ENCODE measurements around the gene AKNA. TPM values are rescaled to one million over a fixed set of nuclear protein-coding genes. Genes with fewer than 3 reads are reported as not detected.

AKNA gene
- total RNA-seq, 1 donor from 2014 or later: 4.5 TPM

DNA sequence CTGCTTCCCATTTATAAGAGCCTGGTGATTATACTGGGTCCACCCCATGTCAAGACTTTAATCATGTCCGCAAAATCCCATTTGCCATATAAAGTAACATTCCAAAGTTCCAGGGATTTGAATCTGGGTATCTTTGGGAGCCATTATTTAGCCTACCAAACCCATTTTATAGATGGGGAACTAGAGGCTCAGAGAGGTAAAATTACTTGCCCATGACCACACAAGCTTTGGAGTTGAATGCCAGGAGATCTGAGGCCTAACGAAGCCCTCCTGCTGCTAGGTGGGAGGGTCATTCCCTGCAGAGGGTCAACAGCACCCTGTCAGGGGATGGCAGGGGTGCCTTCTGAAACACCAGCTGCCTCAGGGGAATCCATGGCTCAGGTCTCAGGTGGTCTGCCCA lies 13.0 kb upstream of the AKNA start:
- intact Hi-C loops (cut with DNase I): loop anchor here (10.0 kb wide), 1 partner anchor 184 kb away; the partner anchor contains the start of gene ATP6V1G1

DNA sequence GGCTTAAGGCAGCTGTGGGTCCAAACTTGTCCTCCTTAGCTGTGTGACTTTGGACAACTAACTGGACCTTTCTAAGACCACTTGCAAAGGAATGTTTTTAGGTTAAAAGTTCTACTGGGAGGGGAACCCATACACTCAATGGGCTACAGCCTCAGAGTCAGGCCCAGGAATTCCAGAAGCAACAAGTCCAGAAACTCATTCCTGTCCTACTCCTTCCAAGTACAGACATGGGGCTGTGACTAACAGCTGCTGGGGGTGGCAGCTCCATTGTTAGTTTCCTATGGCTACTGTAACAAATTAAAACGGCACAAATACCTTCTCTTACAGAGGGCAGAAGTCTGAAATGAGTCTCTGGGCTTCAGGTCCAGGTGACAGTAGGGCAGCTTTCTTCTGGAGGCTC lies 12.4 kb upstream of the AKNA start:
- intact Hi-C loops (cut with DNase I): loop anchor here (10.0 kb wide), 1 partner anchor 185 kb away; the partner anchor contains the start of gene ATP6V1G1
- DNase-seq (ENCODE audit: low spot score): no peak

More for the DNA sequence above, 13.0 kb upstream of the AKNA start:
- DNase-seq (ENCODE audit: low spot score): no peak

- intact Hi-C loops (cut with DNase I): no loop called here
- DNase-seq (ENCODE audit: low spot score): no peak
Observed at GRCh38 chr9:114399381-114399780, 11.6 kb upstream of the AKNA start.

- intact Hi-C loops (cut with DNase I): no loop called here
- peak; percentile 98 for DNase-seq (ENCODE audit: low spot score)
Observed at GRCh38 chr9:114397848-114398605, 10.2 kb upstream of the AKNA start.

GRCh38 chr9:114397219-114397847 lies 9.6 kb upstream of the AKNA start:
- intact Hi-C loops (cut with DNase I): no loop called here
- no peak for DNase-seq (ENCODE audit: low spot score)

DNA sequence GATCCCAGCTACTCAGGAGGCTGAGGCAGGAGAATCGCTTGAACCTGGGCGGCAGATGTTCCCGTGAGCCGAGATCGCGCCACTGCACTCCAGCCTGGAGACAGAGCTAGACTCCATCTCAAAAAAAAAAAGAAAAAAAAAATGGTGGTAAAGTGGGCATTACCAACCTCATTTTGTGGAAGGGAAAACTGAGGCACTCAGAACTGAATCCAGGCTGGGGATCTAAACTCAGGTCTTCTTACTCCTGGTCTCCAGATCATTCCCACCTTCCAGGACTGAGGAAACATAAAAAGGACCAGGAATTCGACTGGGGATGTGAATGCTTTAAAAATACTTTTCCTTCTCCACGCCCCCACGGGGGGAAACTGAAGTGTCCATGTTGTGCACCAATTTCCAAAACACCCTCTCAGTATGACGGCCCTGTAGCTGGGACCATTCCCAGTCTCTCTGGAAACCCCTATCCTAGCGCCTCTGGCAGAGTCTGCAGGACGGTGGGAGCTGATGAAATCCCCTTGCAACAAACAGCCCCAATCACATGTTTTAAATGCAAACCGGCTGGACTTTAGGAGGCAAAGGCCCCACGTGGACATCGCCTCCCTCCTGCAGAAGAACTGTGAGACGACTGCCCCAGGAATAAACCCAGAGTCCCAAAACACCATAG lies 8.9 kb upstream of the AKNA start:
- intact Hi-C loops (cut with DNase I): no loop called here
- DNase-seq (ENCODE audit: low spot score): no peak

- intact Hi-C loops (cut with DNase I): no loop called here
Observed at GRCh38 chr9:114395768-114396167, 8.0 kb upstream of the AKNA start.

DNA sequence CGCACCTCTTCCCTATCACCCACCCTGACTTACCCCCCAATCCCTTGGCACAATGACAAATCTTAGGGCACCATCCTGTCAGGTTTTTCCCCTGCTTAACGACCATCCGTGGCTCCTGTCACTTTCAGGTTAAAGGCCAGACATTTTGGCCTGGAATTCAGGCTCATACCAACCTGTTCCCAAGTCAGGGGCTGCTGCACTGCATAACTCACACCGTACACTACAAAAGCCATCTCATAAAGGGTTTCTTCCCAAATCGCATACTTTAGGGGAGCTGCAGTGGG lies 7.5 kb upstream of the AKNA start:
- intact Hi-C loops (cut with DNase I): no loop called here
- DNase-seq (ENCODE audit: low spot score): no peak

More at GRCh38 chr9:114395768-114396167, 8.0 kb upstream of the AKNA start:
- no peak for DNase-seq (ENCODE audit: low spot score)

- DNase-seq (ENCODE audit: low spot score): no peak
- intact Hi-C loops (cut with DNase I): no loop called here
Observed at GRCh38 chr9:114394523-114395333, 6.9 kb upstream of the AKNA start.

DNA sequence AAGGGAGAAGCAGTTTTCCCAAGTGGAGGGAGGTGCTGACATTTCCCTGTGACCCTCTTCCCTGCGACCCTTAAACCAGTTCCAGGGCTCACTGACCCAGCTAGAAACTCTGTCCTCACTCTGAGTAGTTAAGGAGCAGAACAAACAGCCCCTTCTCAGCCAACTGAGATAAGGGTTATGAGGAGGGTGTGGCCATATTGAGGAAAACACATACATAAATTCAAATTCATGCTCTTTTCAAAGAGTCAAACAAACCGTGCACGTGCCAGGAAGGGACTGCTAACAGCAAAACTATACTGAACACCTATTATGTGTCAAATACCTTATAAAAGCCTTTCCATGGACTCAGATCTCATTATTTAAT lies 4.9 kb upstream of the AKNA start:
- intact Hi-C loops (cut with DNase I): no loop called here
- no peak for DNase-seq (ENCODE audit: low spot score)

GRCh38 chr9:114390952-114391351 lies 3.2 kb upstream of the AKNA start:
- intact Hi-C loops (cut with DNase I): no loop called here
- DNase-seq (ENCODE audit: low spot score): no peak

GRCh38 chr9:114389612-114390368 lies 2.0 kb upstream of the AKNA start:
- intact Hi-C loops (cut with DNase I): no loop called here
- no peak for DNase-seq (ENCODE audit: low spot score)

GRCh38 chr9:114388764-114389375 lies 1.1 kb upstream of the AKNA start:
- intact Hi-C loops (cut with DNase I): no loop called here
- no peak for DNase-seq (ENCODE audit: low spot score)

DNA sequence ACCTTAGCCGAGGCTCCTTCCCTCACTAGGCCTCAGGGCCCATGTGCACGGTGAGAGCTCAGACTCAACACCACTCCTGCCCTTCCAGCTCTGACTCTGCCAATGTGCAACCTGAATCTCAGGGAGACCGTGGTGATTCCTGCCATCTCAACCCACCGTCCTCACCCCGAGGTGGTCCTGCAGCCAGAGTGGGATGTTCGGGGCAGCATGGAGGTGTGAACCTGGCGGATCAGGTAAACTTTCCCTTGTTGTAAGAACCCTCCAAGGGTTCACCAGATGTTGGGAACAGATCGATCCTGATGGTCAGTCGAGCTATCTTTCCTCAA lies 538 bp upstream of the AKNA start:
- DNase-seq (ENCODE audit: low spot score): no peak
- intact Hi-C loops (cut with DNase I): no loop called here

- intact Hi-C loops (cut with DNase I): no loop called here
- no peak for DNase-seq (ENCODE audit: low spot score)
Observed at GRCh38 chr9:114386886-114387679, 699 bp downstream of the AKNA start.

GRCh38 chr9:114386361-114386885 lies 1.4 kb downstream of the AKNA start:
- intact Hi-C loops (cut with DNase I): no loop called here
- DNase-seq (ENCODE audit: low spot score): no peak

DNA sequence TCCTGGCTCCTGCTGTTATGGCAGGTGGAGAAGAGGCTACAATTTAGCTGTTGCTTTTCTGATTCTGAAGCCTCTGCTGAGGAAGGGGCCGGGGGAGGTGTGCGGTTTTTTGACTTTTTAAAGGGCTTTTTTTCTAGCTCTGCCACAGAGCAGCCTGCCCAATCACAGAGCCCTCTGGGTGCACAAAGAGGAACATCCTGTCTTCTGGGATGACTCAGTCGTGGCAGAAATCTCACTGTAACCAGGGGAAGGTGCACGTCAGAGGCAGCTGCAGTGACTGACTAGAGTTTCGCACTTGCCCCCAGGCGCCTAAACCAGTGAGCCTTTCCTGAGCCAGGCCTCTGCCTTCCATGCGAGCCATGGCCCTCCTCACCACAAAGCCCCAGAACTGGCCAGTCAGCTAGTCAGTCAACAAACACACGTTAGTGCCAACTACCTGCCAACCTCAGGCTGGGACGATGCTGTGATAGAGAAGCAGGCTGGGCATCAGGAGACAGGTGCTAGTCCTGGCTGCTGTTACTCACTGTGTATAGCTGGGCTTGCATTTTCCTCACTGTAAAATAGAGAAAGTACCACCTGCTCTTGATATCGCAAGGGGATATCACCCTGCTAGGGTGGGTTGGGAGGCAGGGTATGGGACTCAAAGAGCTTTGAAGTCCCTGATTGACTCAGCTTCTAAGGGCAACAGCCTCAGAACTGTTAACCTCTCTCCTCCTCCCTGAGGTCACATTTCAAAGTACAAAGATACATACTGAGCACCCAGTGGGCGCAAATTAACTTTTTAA lies 2.2 kb downstream of the AKNA start:
- peak; percentile 93 for DNase-seq (ENCODE audit: low spot score)
- intact Hi-C loops (cut with DNase I): no loop called here

Measured in cardiac septum (tissue), 1 donor.